Neural progenitor cell (in vitro differentiated cells): ENCODE results near the gene COIL.

Experiments used
- EZH2phosphoT487 ChIP-seq: fragments of 200-600 bp; sonication (generic); IDR thresholded peaks from 2 replicates; pipeline ENCODE4 v1.6.1; 2017; ENCODE audit warnings: antibody characterized with exemption
- TF ChIP-seq, protein P1 (sequence below): fragments of 200-600 bp; sonication (generic); IDR thresholded peaks from 2 replicates; pipeline ENCODE4 v1.5.1; 2017; ENCODE audit warnings: antibody characterized with exemption, mild to moderate bottlenecking

DNA sequence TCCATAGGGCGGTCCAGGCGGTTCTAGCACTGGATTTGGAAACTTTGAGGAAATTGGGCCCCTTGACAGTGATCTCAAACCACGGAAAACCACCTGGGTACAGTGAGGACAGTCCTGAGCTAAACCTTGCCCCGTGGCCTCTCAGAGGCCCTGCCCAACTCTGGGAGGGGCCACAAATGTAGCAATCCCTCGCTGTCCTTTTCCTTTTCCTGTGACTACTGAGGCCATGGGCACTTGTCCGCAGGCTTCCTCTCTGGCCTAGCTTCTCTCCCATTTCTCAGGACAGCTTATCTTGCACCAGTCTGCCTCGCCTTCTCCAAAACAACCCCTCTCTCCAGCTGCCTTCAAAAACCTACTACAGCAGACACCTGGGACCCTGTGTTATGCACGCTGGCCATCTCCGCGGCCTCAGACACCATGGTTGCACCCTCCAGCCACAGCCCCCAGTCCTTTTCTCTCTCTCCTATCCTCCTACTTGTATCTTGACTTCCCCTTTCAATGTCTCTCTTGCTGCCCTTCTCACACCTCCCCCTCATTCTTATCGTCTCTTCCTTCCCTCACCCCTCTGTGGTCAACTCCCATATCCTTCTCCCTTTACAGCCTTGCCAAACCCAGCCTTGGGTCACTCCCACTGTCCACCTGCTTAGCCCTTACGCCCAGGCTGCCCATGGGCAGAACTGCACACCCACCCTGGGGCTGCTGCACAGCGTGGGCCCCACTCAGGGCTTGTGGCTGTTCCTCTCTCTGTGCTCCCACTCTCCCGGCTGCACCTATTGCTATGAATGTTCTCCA, 24.7 kb upstream of the COIL start:
- TF ChIP-seq, protein P1, sequence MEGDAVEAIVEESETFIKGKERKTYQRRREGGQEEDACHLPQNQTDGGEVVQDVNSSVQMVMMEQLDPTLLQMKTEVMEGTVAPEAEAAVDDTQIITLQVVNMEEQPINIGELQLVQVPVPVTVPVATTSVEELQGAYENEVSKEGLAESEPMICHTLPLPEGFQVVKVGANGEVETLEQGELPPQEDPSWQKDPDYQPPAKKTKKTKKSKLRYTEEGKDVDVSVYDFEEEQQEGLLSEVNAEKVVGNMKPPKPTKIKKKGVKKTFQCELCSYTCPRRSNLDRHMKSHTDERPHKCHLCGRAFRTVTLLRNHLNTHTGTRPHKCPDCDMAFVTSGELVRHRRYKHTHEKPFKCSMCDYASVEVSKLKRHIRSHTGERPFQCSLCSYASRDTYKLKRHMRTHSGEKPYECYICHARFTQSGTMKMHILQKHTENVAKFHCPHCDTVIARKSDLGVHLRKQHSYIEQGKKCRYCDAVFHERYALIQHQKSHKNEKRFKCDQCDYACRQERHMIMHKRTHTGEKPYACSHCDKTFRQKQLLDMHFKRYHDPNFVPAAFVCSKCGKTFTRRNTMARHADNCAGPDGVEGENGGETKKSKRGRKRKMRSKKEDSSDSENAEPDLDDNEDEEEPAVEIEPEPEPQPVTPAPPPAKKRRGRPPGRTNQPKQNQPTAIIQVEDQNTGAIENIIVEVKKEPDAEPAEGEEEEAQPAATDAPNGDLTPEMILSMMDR: no peak
- TF ChIP-seq EZH2phosphoT487: no peak
